Fibroblast of lung (primary cell): ENCODE measurements around the gene BLVRB.

ENCODE experiments used
- EZH2 ChIP-seq: IDR thresholded peaks from 2 replicates; pipeline ENCODE4 v1.5.1; 2012; ENCODE audit warnings: low read length, control low read depth, mild to moderate bottlenecking; ENCODE audit errors: missing control alignments
- TF ChIP-seq, protein P1 (sequence below), 2 donors: IDR thresholded peaks in 1 of 2; conservative IDR thresholded peaks in 1 of 2; 1 replicate in 1 of 2; 2 replicates in 1 of 2; pipeline ENCODE4 v1.5.1; 2011 to 2012; ENCODE audit warnings: low read length in 2 of 2, control low read depth in 1 of 2, inconsistent platforms in 1 of 2, low read depth in 1 of 2, mild to moderate bottlenecking in 1 of 2

DNA sequence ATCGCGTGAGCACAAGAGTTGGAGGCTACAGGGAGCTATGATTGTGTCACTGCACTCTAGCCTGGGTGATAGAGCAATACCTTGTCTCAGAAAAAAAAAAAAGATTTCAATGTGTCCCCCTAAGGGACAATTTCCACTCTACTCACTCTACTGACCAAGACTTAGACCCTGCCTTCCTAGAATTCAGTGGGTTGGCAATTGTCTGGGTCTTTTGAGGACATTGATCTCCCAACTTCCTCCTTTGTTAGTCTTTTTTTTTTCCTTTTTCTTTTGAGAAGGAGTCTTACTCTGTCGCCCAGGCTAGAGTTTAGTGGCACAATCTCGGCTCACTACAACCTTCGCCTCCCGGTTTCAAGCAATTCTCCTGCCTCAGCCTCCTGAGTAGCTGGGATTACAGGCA, 3.5 kb upstream of the BLVRB start:
- TF ChIP-seq, protein P1, sequence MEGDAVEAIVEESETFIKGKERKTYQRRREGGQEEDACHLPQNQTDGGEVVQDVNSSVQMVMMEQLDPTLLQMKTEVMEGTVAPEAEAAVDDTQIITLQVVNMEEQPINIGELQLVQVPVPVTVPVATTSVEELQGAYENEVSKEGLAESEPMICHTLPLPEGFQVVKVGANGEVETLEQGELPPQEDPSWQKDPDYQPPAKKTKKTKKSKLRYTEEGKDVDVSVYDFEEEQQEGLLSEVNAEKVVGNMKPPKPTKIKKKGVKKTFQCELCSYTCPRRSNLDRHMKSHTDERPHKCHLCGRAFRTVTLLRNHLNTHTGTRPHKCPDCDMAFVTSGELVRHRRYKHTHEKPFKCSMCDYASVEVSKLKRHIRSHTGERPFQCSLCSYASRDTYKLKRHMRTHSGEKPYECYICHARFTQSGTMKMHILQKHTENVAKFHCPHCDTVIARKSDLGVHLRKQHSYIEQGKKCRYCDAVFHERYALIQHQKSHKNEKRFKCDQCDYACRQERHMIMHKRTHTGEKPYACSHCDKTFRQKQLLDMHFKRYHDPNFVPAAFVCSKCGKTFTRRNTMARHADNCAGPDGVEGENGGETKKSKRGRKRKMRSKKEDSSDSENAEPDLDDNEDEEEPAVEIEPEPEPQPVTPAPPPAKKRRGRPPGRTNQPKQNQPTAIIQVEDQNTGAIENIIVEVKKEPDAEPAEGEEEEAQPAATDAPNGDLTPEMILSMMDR (conservative IDR thresholded peaks at IDR 0.05 in 1 of 2, IDR thresholded peaks at IDR 0.05 in 1 of 2; ENCODE audit: low read depth in 1 of 2, low read length in 2 of 2) = no peak
- TF ChIP-seq EZH2 = no peak
